GM21447 (cell line): ENCODE measurements around the gene WBP2.

Experiments
- ATAC-seq: cut with Tn5 transposase; IDR thresholded peaks from one replicate; pipeline ENCODE4 v1.9.1; 2021; ENCODE audit not compliant: unreplicated experiment

The WBP2 gene

DNA sequence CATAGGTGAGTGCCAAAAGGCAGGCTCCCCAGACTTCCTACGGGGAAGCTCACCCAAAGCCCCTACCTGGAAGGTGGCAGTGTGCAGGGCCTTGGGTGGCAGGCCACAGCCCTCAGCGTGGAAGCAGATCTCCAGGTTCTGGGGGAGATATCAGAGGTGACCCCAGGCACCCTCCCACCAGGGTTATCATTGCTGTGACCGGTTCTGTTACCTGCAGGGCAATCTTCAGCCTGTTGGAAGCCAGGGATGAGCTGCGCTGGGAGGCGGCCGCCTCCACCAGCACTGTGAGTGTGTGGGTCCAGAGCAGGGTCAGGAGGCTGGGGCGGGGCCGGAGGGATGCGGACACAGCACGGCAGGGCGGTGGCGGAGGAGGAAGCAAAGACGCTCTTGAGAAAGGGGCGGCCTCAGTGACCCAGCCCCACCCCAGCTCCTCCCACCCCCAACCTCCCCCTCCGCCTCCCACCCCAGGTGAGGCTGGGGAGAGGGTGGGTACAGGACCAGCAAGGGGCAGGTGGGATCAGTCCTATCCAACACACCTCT lies 24.0 kb downstream of the WBP2 start:
- ATAC-seq, result no peak

DNA sequence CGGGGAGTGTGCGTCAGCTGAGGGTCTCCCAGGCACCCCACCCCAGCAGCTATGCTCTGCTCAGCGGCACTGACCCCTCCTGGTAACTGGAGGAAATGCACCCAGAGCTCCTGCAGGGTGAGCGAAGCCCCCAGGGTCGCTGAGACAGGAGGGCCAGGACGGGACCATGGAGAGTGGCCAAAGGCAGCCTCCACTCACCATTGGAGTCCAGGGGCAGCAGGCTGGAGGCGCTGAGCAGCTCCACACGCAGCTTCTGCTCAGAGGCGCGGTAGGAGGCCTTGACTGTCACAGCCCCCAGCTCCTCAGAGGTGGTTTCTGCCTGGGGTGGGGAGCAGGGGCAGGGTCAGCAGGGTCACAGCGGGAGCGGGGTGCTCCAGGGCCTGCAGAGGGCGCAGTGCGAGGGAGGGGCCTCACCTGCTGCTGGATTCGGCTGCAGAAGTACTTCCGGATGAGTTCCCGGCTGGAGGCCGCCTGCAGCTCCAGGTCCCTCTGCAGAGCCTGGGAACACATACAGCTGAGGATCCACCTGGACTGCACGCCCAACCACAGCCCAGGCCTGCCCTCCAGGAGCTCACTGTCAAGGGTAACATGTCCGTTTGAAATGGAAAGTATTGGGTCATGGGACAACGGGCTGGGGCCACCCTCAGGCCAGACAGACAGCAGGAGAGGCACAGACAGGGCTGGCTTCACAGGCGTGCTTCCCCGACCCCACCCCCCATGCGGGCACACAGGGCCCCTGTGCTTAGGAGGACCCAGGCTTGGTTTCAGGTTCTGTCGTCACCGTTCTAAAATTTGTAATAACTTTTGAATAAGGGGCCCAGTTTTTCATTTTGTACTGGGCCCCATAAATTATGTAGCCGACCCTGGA lies 24.7 kb downstream of the WBP2 start:
- ATAC-seq, result no peak

- ATAC-seq, result no peak
These were observed 25.4 kb downstream of the WBP2 start for GRCh38 chr17:75829747-75830146.

DNA sequence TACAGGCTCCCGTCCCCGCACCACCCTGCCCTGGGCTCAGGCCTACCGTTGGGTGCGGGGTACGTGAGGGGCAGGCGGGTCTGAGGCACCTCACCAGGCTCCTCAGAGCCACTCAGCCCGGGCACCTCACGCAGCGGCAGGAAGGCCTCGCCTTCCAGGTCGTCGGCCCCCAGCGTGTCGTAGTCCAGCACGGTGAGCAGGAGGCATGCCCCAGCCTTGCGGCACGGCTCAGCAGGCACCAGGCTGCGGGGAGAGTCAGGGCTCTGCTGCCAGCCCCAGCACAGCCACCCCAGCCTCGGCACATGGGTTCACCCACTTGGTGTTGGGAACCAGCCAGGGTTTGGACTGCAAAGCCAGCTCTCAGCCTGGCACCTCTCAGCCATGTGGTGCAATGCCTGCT lies 26.4 kb downstream of the WBP2 start:
- ATAC-seq, result no peak

DNA sequence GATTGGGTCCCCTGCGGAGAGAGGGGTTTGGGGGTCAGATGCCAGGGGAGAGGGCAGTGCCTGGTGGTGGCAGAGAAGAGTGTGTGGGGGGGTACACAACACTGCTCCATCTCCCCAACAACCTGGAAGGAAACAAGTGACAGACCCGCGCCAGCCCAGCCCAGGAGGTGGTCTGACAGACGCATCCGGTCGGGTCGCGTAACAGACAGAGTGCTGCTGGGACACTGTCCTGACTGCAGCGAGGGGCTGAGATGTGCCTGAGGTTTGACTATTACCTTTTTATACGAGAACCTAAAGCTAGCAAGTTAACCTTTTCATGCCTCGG lies 27.1 kb downstream of the WBP2 start:
- ATAC-seq, result no peak

DNA sequence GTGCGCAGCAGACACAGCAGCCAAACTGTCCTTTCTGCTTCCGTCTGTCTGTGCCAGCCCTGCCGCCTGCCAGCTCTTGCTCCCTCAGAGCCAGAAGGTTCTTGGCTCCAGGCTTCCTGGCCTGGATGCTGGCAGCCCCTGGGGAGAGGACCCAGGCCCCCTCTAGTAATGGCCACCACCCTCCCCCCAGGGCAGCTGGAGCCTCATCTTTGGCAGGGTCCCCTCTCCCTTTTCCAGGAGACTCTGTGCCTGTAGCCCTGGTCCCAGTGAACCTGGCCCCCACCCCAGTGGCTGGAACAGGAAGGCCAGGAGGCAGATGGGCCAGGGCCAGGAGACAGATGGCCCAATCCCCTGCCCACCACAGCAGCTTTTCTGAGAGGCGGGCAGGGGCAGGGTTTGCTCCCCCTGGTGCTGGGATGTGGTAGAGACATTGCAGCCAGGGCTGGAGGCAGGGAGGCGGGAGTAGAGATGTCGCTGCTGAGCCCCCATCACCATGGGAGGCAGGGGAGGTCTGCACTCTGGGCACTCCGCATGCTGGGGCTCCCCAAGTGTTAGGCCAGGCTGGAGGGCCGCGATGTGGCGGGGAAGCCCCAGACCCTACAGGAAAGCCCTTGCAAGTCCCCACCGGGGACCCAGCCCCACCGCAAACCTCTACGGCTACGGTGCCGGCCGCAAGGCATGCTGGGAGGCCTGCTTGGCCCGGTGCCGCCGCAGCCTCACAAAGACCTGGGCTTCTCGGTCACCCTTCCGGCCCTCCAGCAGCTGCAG lies 27.6 kb downstream of the WBP2 start:
- ATAC-seq, result no peak

DNA sequence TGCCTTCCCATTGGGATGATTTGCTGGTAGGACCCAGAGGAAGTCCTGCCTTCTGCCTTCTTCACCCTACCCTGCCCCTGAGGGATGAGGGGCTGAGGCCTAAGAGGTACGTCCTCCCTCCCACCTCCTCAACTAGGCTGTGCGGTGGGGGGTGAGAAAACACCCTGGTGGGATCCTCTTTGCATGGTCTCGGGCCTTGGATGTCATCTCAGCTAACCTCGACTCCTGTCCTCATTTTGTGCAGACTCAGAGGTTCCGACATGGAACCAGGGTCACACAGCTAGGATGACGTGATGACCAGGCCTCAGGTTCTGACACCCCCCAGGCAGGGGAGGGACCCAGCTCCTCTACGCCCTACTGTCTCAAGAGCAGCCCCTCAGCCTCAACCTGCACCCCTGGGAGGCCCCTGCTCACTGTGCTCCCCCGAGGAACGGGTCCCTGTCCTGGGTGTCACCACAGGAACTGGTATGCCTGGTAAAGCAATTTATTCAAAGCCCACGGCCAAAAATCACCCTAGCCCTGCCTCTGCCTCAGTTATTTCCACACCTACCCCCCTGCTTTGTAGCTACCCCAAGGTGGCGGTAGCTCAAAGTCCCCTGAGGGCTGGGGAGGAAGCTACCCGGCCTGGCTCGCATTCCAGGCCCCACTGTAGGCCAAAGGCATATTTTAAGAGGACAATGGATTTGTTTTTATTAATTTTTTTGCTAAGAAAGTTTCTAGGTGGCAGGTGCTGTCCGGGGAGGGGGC lies 28.4 kb downstream of the WBP2 start:
- no peak for ATAC-seq

- ATAC-seq, result no peak
These were observed 29.3 kb downstream of the WBP2 start for GRCh38 chr17:75825748-75826370.

GRCh38 chr17:75825149-75825552 lies 30.0 kb downstream of the WBP2 start:
- no peak for ATAC-seq

DNA sequence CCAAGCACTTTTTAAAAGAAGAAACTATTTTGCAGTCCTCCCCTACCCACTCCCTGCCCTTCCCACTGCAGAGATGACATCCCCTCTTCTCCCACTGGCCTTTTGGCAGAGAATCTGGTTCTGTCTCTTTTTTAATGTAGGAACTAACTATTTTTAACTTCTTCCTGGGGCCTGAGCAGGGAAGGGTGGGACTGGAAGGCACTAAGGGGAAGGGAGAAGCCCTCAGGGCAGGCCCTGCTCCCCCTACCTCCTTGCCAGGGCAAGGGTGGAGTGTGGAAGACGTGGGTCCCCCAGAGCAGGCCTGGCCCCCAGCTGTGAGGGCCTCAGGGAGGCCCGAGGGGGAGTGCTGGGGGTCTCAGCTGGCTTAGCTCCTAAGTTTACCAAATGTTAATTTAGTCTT lies 30.5 kb downstream of the WBP2 start:
- no peak for ATAC-seq

- no peak for ATAC-seq
These were observed 31.0 kb downstream of the WBP2 start for GRCh38 chr17:75824050-75824552.

DNA sequence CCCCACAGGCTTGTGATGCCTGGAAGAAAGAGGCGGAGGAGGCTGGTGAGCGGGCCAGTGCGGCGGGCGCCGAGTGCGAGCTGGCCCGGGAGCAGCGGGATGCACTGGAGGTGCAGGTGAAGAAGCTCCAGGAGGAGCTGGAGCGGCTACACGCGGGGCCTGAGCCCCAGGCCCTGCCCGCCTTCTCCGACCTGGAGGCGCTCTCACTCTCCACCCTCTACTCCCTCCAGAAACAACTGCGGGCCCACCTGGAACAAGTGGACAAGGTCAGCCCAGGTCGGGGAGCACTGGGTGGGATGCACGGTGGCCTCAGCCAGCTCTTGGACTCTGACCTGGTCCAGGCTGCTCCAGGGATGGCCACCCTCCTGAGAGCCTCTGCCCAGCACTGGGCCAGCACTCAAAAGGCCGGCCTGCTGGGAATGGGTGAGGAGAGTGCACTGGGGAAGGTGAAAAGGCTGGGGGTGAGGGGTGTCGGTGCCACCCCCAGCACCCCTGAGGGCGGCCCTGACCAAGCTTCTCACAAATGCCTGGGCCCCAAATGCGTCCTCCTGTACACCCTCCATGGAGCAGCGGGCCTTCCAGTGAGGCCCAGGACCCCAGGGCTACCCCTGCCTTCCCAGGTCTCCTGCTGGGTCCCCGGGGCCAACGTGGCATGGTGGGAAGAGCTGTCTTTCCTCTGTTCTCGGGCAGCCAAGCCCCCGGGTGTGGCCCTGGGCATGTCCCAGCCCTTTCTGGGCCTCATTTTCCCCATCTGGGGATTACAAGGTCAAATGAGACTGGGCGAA lies 31.7 kb downstream of the WBP2 start:
- ATAC-seq, result no peak

DNA sequence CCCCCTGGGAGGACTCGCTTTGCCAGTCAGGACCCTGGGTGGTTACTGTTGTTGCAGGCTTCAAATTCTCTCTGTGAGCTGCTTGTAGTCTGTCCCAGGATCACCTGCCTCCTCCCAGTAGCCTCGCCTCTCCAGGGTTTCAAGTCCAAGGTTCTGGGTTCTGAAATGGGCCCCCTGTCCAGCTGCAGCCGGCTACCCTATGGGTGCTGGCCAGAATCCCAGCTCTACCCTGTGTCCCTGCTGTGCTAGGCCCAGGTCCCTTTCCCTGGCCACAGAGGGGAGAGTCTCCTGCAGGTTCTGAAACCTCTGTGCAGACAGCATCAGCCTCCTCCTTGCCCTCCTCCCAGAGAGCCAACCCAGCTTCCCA lies 32.4 kb downstream of the WBP2 start:
- no peak for ATAC-seq

DNA sequence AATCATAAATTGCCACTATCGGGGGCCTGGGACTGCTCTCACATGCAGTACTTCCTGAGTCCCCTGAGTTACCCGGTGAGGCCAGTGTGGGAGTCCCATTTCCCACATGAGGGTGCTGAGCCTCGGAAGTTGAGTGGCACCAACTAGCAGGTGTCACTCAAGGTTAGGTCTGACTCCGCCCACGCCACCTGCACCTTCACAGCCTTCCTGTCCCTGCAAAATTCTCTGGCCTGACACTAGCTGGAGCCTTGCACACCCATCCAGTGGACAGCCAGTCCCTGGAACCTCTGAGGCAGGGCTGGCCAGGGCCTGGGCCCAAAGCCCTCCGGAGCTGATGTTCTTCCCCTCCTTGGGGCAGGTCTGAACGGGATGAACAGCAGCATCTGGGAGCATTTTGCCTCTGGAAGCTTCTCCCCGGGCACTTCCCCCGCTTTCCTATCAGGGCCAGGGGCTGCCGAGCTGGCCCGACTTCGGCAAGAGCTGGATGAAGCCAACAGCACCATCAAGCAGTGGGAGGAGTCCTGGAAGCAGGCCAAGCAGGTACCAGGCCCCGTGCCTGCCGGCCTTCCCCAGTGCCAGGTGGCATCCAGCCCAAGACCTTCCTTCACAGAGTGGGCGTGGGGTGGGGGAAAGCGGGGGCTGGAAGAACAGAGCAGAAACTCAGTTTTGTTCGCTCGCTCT lies 32.9 kb downstream of the WBP2 start:
- no peak for ATAC-seq

DNA sequence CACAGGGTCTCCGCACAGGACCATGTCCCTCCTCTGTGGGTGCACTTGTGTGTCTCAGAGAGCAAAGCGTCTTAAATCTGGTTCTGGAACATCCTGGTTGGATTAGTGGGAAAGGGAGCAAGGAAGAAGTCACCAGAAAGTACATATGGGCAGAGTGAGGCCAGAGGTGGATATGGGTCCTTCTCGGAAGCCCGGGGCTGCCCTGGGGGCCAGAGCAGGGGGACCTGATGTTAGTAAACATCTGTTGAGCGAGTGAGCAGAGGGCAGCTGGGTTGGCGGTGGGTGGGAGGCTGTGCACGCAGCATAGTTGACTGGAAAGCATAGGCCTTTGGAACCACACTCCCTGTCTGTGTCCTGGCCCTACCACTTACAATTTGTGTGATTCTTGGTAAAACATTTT lies 33.6 kb downstream of the WBP2 start:
- ATAC-seq, result no peak

- ATAC-seq, result no peak
These were observed 34.7 kb downstream of the WBP2 start for GRCh38 chr17:75820094-75821080.

DNA sequence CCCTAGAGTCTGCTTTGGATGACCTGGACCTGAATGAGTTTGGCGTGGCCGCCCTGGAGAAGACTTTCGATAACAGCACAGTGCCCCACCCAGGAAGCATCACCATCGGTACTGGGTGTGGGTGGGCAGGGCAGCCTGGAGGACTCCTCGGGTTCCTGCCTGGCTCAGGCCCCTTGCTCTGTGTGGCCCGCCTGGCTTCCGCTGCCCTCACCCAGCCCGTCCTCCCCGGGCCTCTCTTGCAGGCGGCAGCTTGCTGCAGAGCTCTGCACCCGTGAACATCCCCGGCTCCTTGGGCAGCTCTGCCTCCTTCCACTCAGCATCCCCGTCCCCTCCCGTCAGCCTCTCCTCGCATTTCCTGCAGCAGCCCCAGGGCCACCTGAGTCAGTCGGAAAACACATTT lies 35.5 kb downstream of the WBP2 start:
- ATAC-seq, result no peak

- ATAC-seq, result no peak
These were observed 36.0 kb downstream of the WBP2 start for GRCh38 chr17:75819116-75819515.
